ENCODE measurements around the gene XYLT1. TPM values are rescaled to one million over a fixed set of nuclear protein-coding genes. Genes with fewer than 3 reads are reported as not detected.

The XYLT1 gene
- total RNA-seq, 1 experiment from 2014 or later, result 12.5 TPM

DNA sequence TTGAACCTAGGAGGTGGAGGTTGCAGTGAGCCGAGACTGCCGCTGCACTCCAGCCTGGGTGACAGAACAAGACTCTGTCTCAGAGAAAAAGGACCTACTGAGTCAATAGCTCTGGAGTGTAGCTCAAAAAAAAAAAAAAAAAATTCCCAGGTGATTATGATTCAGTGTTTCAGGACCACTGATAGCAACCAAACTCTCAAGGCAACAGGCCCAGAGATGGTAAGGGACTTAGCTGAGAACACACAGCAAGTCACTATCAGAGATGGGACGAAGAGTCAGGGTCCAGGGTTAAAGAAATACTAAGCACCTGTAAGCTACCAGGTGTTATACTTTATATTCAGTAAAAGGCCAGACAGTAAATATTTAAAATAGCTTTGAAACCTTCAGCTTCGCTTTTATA, 335.3 kb downstream of the XYLT1 start:
- H3K27ac Mint-ChIP-seq (ENCODE audit: unreplicated experiment), result no peak overlapping the region

DNA sequence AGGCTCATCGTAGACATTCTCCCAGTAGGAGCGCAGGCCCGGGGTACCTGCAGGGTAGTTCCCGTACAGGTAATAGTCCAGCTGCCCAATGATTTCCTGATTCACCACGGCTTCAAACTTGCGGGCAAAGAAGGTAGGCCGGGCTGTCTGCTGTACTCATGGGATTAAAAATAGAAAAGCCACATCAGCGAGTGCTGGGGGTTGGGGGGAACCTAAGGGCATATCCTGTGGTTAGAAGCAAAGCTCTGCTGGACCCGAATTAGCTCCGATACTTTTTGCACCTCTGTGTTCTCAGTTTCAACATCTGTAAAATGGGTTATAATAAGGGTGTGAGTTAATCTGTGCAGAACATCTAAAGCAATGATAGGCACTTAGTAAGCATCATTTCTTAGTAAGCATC, 336.2 kb downstream of the XYLT1 start:
- BruUV-seq (replicated peaks), result no TSS peak
- DNase-seq, result no peak
- TF ChIP-seq, protein P1, sequence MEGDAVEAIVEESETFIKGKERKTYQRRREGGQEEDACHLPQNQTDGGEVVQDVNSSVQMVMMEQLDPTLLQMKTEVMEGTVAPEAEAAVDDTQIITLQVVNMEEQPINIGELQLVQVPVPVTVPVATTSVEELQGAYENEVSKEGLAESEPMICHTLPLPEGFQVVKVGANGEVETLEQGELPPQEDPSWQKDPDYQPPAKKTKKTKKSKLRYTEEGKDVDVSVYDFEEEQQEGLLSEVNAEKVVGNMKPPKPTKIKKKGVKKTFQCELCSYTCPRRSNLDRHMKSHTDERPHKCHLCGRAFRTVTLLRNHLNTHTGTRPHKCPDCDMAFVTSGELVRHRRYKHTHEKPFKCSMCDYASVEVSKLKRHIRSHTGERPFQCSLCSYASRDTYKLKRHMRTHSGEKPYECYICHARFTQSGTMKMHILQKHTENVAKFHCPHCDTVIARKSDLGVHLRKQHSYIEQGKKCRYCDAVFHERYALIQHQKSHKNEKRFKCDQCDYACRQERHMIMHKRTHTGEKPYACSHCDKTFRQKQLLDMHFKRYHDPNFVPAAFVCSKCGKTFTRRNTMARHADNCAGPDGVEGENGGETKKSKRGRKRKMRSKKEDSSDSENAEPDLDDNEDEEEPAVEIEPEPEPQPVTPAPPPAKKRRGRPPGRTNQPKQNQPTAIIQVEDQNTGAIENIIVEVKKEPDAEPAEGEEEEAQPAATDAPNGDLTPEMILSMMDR (IDR thresholded peaks at IDR 0.05; ENCODE audit: insufficient read depth in 1 of 2, low read depth in 1 of 2, low read length in 1 of 2, severe bottlenecking in 1 of 2, unreplicated experiment in 1 of 2), result no peak
- no peaks in the 10 kb centered on the region for H3K4me1 Mint-ChIP-seq (ENCODE audit: low read depth, unreplicated experiment)
- Histone ChIP-seq H3K36me3 (ENCODE audit: control insufficient read depth, insufficient read depth, low read length) (no peaks in the 10 kb centered on the region), H3K4me3 (ENCODE audit: low read depth, low read length) (no peak overlapping the region), H3K27me3 (replicated peaks; ENCODE audit: control insufficient read depth, insufficient read depth, low read length) (no peaks in the 10 kb centered on the region), H3K9me3 (no peaks in the 10 kb centered on the region), H3K4me1 (no peaks in the 10 kb centered on the region)
- no peaks in the 10 kb centered on the region for H3K27me3 Mint-ChIP-seq (ENCODE audit: insufficient read depth, unreplicated experiment)
- no peak overlapping the region for H3K27ac Mint-ChIP-seq (ENCODE audit: unreplicated experiment)
- CTCF ChIA-PET, result no interaction called here
- H3K4me3 Mint-ChIP-seq (ENCODE audit: unreplicated experiment), result no peak overlapping the region
- H3K9me3 Mint-ChIP-seq (ENCODE audit: unreplicated experiment), result no peaks in the 10 kb centered on the region
- intact Hi-C loops (cut with micrococcal nuclease; ENCODE audit: unreplicated experiment), result no loop called here
- H3K36me3 Mint-ChIP-seq (ENCODE audit: insufficient read depth, unreplicated experiment), result peaks cover 15% of the 10 kb centered on the region
- POLR2A ChIA-PET, result no interaction called here

More for the DNA sequence above, 335.3 kb downstream of the XYLT1 start:
- H3K4me1 ChIP-seq, result no peaks in the 10 kb centered on the region
- no peaks in the 10 kb centered on the region for H3K36me3 ChIP-seq (ENCODE audit: control insufficient read depth, insufficient read depth, low read length)
- no peaks in the 10 kb centered on the region for H3K9me3 ChIP-seq
- intact Hi-C loops (cut with micrococcal nuclease; ENCODE audit: unreplicated experiment), result no loop called here
- BruUV-seq (replicated peaks), result no TSS peak
- H3K27me3 Mint-ChIP-seq (ENCODE audit: insufficient read depth, unreplicated experiment), result no peaks in the 10 kb centered on the region
- ChIA-PET POLR2A (no interaction called here), CTCF (interaction anchor here (0.5 kb wide), 1 partner anchor 125 kb away, joined by 3 read pairs; no protein-coding TSS in a partner anchor)
- no peaks in the 10 kb centered on the region for H3K27me3 ChIP-seq (replicated peaks; ENCODE audit: control insufficient read depth, insufficient read depth, low read length)
- DNase-seq, result no peak
- H3K4me3 Mint-ChIP-seq (ENCODE audit: unreplicated experiment), result no peak overlapping the region
- H3K9me3 Mint-ChIP-seq (ENCODE audit: unreplicated experiment), result no peaks in the 10 kb centered on the region
- TF ChIP-seq, protein P1 (IDR thresholded peaks at IDR 0.05; ENCODE audit: insufficient read depth in 1 of 2, low read depth in 1 of 2, low read length in 1 of 2, severe bottlenecking in 1 of 2, unreplicated experiment in 1 of 2), result no peak
- H3K36me3 Mint-ChIP-seq (ENCODE audit: insufficient read depth, unreplicated experiment), result peaks cover 14% of the 10 kb centered on the region
- H3K4me1 Mint-ChIP-seq (ENCODE audit: low read depth, unreplicated experiment), result no peaks in the 10 kb centered on the region
- H3K4me3 ChIP-seq (ENCODE audit: low read depth, low read length), result no peak overlapping the region

DNA sequence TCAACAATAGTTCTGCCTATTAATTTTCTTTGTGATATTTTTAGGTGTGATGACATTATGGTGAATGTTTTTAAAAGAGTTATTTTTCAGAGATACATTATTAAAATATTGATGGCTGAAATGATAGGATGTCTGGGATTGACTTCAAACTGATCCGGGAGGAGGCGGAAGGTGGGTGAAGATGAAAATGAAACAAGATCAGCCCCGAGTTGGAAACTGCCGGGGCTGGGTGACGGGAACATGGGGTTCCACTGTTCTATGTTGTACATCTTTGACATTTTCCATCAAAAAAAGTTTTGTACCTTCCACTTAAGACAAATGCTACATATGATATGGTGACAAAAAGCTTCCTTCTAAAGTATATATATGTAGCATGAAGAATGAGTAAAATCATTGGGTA, 336.9 kb downstream of the XYLT1 start:
- no peaks in the 10 kb centered on the region for H3K36me3 ChIP-seq (ENCODE audit: control insufficient read depth, insufficient read depth, low read length)
- Mint-ChIP-seq H3K4me3 (ENCODE audit: unreplicated experiment) (no peak overlapping the region), H3K27me3 (ENCODE audit: insufficient read depth, unreplicated experiment) (no peaks in the 10 kb centered on the region), H3K4me1 (ENCODE audit: low read depth, unreplicated experiment) (no peaks in the 10 kb centered on the region), H3K9me3 (ENCODE audit: unreplicated experiment) (no peaks in the 10 kb centered on the region), H3K27ac (ENCODE audit: unreplicated experiment) (no peak overlapping the region), H3K36me3 (ENCODE audit: insufficient read depth, unreplicated experiment) (peaks cover 15% of the 10 kb centered on the region)
- no TSS peak for BruUV-seq (replicated peaks)
- POLR2A ChIA-PET, result no interaction called here
- intact Hi-C loops (cut with micrococcal nuclease; ENCODE audit: unreplicated experiment), result no loop called here
- no peak for DNase-seq
- no peaks in the 10 kb centered on the region for H3K9me3 ChIP-seq
- no peaks in the 10 kb centered on the region for H3K27me3 ChIP-seq (replicated peaks; ENCODE audit: control insufficient read depth, insufficient read depth, low read length)
- TF ChIP-seq, protein P1 (IDR thresholded peaks at IDR 0.05; ENCODE audit: insufficient read depth in 1 of 2, low read depth in 1 of 2, low read length in 1 of 2, severe bottlenecking in 1 of 2, unreplicated experiment in 1 of 2), result no peak
- no peaks in the 10 kb centered on the region for H3K4me1 ChIP-seq
- H3K4me3 ChIP-seq (ENCODE audit: low read depth, low read length), result no peak overlapping the region
- CTCF ChIA-PET, result no interaction called here
